Brain microvascular endothelial cell (primary cell): Measurements from ENCODE around the gene PBRM1.

Experiments used
- DNase-seq: peaks from one replicate; pipeline ENCODE4 v3.0.0-alpha.2; 2020
- H3K27ac ChIP-seq: fragments of 250-450 bp; sonication (Bioruptor Pico); 2 replicates; pipeline ENCODE4 v1.5.1; 2020; ENCODE audit warnings: mild to moderate bottlenecking, moderate library complexity
- H3K27me3 ChIP-seq: fragments of 250-450 bp; sonication (Bioruptor Pico); replicated peaks from 2 replicates; pipeline ENCODE4 v1.5.1; 2020; ENCODE audit warnings: mild to moderate bottlenecking
- H3K36me3 ChIP-seq: fragments of 250-450 bp; sonication (Bioruptor Pico); replicated peaks from 2 replicates; pipeline ENCODE4 v1.5.1; 2020; ENCODE audit warnings: mild to moderate bottlenecking
- H3K4me3 ChIP-seq: 2 replicates; pipeline ENCODE4 v1.5.1; 2011; ENCODE audit warnings: low read depth, mild to moderate bottlenecking, control low read depth, low read length, moderate library complexity
- in situ Hi-C: cut with HindIII; loops from 2 replicates; pipeline ENCODE4 v1.10.0; 2017; ENCODE audit warnings: low sequenced_read_pairs, low pct_ligation_motif_present
- TF ChIP-seq, protein P1 (sequence below): IDR thresholded peaks from 2 replicates; pipeline ENCODE4 v1.5.1; 2011; ENCODE audit warnings: low read depth, mild to moderate bottlenecking, moderate library complexity, low read length, control low read depth, inconsistent platforms; ENCODE audit errors: missing control alignments

Gene PBRM1

DNA sequence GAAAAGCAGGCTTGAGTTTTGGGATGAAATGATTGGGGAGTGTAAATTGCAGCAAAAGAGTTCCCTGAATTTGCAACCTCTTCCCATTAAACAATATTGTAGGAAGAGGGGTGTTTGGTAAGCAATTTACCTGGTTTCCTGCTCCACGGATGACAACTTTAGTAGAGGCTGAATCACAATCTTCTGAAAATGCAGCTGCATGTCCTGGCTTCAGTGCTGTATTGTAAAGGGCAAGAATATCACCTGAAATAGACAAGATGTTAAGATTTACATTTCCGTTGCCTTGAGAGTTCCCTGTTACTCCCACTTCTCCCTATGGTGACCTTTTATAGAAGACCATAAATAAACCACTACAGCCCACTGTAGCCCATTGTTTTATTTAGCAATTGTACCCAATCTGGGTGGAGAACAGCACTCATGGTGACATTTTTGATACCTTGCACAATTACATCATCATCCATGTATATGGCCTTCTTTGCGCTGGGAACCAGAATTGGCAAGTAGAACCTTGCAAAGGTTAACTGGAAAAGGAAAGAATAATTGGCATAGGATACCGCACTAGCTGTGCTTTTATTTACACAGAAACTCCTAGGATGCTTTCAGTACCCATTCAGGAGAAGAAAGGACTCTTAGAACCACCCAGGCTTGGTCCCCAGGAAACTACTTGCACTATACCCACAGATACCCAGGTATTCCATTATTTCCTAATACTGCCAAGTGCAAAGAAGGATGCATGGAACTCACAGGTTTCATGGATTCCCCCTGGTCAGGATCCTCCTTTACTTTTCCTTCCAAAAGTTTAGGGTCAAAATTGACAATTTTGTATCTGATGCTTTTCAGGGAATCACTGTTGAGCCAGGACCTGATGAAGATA lies 10.3 kb upstream of the PBRM1 start:
- TF ChIP-seq, protein P1, sequence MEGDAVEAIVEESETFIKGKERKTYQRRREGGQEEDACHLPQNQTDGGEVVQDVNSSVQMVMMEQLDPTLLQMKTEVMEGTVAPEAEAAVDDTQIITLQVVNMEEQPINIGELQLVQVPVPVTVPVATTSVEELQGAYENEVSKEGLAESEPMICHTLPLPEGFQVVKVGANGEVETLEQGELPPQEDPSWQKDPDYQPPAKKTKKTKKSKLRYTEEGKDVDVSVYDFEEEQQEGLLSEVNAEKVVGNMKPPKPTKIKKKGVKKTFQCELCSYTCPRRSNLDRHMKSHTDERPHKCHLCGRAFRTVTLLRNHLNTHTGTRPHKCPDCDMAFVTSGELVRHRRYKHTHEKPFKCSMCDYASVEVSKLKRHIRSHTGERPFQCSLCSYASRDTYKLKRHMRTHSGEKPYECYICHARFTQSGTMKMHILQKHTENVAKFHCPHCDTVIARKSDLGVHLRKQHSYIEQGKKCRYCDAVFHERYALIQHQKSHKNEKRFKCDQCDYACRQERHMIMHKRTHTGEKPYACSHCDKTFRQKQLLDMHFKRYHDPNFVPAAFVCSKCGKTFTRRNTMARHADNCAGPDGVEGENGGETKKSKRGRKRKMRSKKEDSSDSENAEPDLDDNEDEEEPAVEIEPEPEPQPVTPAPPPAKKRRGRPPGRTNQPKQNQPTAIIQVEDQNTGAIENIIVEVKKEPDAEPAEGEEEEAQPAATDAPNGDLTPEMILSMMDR: no peak
- no peak for DNase-seq
- in situ Hi-C loops: no loop called here
- H3K27ac ChIP-seq: no peak overlapping the region
- peaks cover 77% of the 10 kb centered on the region for H3K36me3 ChIP-seq
- H3K4me3 ChIP-seq: no peak overlapping the region
- no peaks in the 10 kb centered on the region for H3K27me3 ChIP-seq

DNA sequence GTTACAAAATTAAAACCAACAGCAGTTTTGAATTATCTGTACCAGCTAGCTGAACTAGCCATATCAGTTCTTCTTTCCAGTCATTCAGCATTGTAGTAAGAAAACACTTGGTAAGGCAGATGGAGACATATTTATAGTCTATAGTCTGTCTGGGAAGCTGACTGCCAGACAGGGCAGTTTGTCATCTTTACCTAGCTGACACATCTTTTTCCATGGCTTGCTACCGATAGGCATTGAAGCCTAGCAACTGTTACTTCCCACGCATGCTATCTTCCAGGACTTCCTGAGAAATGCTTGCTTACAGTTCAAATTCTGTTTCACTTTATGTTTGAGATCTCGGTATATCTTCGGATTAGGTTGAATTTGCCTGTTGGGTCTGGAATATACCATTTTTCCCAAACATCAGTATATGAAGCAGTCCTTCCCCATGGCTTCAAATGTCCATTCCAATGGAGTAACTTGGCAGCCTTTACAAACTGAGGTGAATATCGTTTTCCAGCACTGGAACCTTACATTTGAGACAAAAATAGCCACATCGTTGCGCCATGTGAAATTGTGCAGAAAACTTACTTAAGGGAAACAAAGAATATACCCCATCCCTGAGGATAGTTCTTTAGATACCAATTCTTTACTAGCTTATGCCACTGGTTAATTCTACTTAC lies 8.9 kb upstream of the PBRM1 start:
- TF ChIP-seq, protein P1: no peak
- DNase-seq: no peak
- Histone ChIP-seq H3K36me3 (peaks cover 86% of the 10 kb centered on the region), H3K27me3 (no peaks in the 10 kb centered on the region), H3K4me3 (no peak overlapping the region), H3K27ac (no peak overlapping the region)
- in situ Hi-C loops: no loop called here

DNA sequence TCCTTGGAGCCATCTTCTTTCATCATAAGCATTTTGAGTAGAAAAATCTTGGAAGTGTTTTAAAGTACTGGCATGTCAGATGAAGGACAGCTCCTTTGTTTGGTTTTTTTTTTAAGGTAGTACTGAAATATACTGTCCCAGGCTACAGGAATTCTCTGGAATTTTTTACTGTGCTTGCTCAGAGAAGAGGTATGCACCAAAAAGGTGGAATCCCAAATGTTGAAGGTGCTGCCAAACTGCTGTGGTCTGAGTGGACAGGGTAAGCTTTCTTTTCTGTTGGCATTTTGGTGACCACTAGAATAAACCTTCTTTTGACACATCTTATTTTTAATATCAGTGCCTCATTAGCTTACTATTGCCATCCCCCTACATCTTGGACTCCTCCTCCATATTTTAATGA lies 7.4 kb upstream of the PBRM1 start:
- in situ Hi-C loops: no loop called here
- Histone ChIP-seq H3K27me3 (no peaks in the 10 kb centered on the region), H3K4me3 (no peak overlapping the region), H3K36me3 (peaks cover 97% of the 10 kb centered on the region), H3K27ac (no peak overlapping the region)
- no peak for DNase-seq
- TF ChIP-seq, protein P1: no peak

DNA sequence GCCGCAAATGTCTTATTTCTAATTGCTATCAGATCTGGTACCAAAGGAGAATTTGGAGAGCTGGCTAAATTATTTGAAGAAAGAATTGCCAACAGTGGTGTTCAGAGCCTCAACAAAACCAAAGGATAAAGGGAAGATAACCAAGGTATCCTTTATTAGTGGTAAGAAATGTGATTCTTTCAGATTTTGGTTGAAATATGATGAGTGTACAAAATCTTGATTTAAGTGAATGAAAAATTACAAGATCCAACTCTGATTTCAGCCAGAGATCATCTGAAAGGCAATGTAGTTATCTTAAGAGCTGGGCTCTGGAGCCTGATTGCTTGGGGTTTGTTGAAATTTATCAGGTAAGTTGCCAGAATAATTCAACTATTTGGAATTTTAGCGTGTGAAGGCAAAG lies 4.8 kb upstream of the PBRM1 start:
- TF ChIP-seq, protein P1: no peak
- DNase-seq: no peak
- H3K27ac ChIP-seq: no peak overlapping the region
- H3K4me3 ChIP-seq: no peak overlapping the region
- H3K36me3 ChIP-seq: peaks cover 82% of the 10 kb centered on the region
- no peaks in the 10 kb centered on the region for H3K27me3 ChIP-seq
- in situ Hi-C loops: no loop called here

DNA sequence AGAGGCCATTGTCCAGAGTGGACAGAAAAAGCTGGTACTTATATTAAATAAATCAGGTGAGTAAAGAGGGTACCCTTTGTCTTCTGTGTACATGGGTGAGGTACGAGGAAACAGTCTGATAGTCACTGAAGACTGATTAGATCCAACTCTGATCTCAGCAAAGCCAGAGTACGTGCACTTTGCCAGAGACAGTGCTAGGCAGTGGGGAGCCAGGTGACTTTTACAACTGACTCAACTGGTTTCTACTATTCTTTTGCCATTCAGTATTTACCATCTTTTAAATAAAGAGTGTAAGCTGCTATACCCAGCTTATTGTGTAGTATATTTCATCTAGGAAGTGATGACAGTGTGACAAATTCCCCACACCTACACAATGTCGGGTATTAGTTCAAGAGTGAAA lies 3.4 kb upstream of the PBRM1 start:
- H3K27ac ChIP-seq: no peak overlapping the region
- peaks cover 70% of the 10 kb centered on the region for H3K36me3 ChIP-seq
- in situ Hi-C loops: no loop called here
- TF ChIP-seq, protein P1: no peak
- H3K27me3 ChIP-seq: no peaks in the 10 kb centered on the region
- no peak for DNase-seq
- H3K4me3 ChIP-seq: no peak overlapping the region

DNA sequence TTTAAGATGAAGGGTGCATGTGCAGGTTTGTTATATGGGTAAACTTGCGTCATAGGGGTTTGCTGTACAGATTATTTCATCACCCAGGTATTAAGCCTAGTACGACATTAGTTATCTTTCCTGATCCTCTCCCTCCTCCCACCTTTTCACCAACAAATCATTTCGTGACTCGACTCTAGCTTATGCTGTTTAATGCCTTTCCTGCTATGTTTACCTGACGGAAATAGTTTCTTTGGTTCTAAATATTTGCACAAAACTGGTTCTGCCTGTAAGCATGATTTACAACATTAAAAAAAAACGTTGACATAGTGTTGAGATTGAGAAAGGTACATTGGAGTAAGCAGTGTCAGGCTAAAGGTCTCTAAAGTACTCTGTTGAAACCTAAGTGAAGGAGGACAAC lies 2.6 kb upstream of the PBRM1 start:
- Histone ChIP-seq H3K27me3 (no peaks in the 10 kb centered on the region), H3K27ac (no peak overlapping the region), H3K4me3 (no peak overlapping the region), H3K36me3 (peaks cover 62% of the 10 kb centered on the region)
- TF ChIP-seq, protein P1: no peak
- in situ Hi-C loops: no loop called here
- DNase-seq: no peak
